Measurements from ENCODE around the gene IGF2BP2.

GRCh38 chr3:185630182-185630622 lies 194.6 kb downstream of the IGF2BP2 start:
- TF ChIP-seq POLR2A (IDR thresholded peaks at IDR 0.05; ENCODE audit: low read depth, low read length), result no peak
- TF ChIP-seq POLR2AphosphoS5 (IDR thresholded peaks at IDR 0.05; ENCODE audit: low read depth, low read length), result no peak
- no peak for TF ChIP-seq TAF1 (IDR thresholded peaks at IDR 0.05; ENCODE audit: borderline replicate concordance, low read depth, low read length)

Measured in GM12892 (cell line).